Peyer's patch (tissue), 4 donors: ENCODE data around the gene CDC42EP2. TPM values are rescaled to one million over a fixed set of nuclear protein-coding genes. Genes with fewer than 3 reads are reported as not detected.
A peak's percentile ranks its signal among the peaks of the same experiment; 100 is the strongest.

Experiments used
- DNase-seq, 3 donors: peaks; one replicate each; pipeline ENCODE4 v3.0.0-alpha.2; 2017 to 2019
- H3K27ac ChIP-seq, 4 donors: fragments of 200-600 bp; sonication (generic); one replicate each; pipeline ENCODE4 v1.5.1; 2016 to 2019
- H3K27me3 ChIP-seq, 2 donors: fragments of 200-600 bp; sonication (generic); one replicate each; pipeline ENCODE4 v1.5.1; 2019
- H3K36me3 ChIP-seq, 3 donors: fragments of 200-600 bp; sonication (generic); one replicate each; pipeline ENCODE4 v1.5.1; 2016 to 2019
- H3K4me1 ChIP-seq, 4 donors: fragments of 200-600 bp; sonication (generic); one replicate each; pipeline ENCODE4 v1.5.1; 2016 to 2019
- H3K4me3 ChIP-seq, 4 donors: fragments of 200-600 bp; sonication (generic); 1 replicate in 3 of 4; 2 replicates in 1 of 4; pipeline ENCODE4 v1.5.1; 2016 to 2019; ENCODE audit warnings: mild to moderate bottlenecking in 1 of 4
- H3K9me3 ChIP-seq, 4 donors: fragments of 200-600 bp; sonication (generic); one replicate each; pipeline ENCODE4 v1.5.1; 2016 to 2019; ENCODE audit warnings: mild to moderate bottlenecking in 1 of 4
- CTCF ChIP-seq, 6 experiments: fragments of 450-650 bp in 4 of 6; fragments of 200-600 bp in 2 of 6; sonication (generic) in 1 of 6; IDR thresholded peaks; one replicate each; pipeline ENCODE4 v1.5.1; 2017 to 2019; ENCODE audit warnings: antibody characterized with exemption in 6 of 6, mild to moderate bottlenecking in 3 of 6, moderate library complexity in 1 of 6
- POLR2A ChIP-seq, 2 donors: fragments of 450-650 bp; IDR thresholded peaks; one replicate each; pipeline ENCODE4 v1.5.1; 2017; ENCODE audit warnings: antibody characterized with exemption in 2 of 2, mild to moderate bottlenecking in 2 of 2, moderate library complexity in 2 of 2
- total RNA-seq, 4 donors: library from RNA; depleted of rRNA; stranded (reverse); fragments of >200 nt; gene quantifications; one replicate each; pipeline ENCODE4 v1.1.0, GENCODE V29; 2016

The CDC42EP2 gene
- total RNA-seq, 4 donors from 2014 or later = 13.2 to 26.9 (median 24.7) TPM

DNA sequence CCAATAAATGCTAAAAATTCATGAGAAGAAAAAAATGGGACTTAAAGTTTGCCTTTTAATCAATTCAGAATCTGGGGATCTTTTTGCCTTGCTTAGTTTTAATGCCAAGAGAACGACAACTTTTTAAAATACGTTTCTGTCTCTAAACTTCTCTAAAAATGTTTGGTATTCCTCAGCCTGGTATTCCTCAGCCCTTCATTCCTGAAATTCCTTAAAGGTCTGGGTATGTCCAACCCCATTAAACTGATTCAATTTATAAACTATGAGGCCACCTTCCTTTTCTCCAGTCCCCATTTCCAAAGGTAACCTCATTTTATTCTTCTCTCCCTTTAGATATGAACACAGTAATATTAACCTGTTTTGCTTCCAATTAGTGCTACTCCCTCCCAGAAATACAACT lies 36.3 kb upstream of the CDC42EP2 start:
- Histone ChIP-seq H3K27ac (no peak overlapping the region), H3K9me3 (no peaks in the 10 kb centered on the region), H3K4me3 (no peak overlapping the region), H3K36me3 (peaks cover 0 to 20% (median 0%) of the 10 kb centered on the region in 3 donors), H3K4me1 (peaks cover 0 to 12% (median 0%) of the 10 kb centered on the region in 4 donors), H3K27me3 (no peaks in the 10 kb centered on the region)
- TF ChIP-seq CTCF (IDR thresholded peaks at IDR 0.05) = no peak
- no peak for TF ChIP-seq POLR2A (IDR thresholded peaks at IDR 0.05)
- no peak for DNase-seq

- H3K27ac ChIP-seq = peak overlapping the region in 2 of 4 donors; percentile 14 to 40
- peaks cover 0 to 20% (median 0%) of the 10 kb centered on the region in 3 donors for H3K36me3 ChIP-seq
- no peak for DNase-seq
- no peak overlapping the region for H3K4me3 ChIP-seq
- H3K4me1 ChIP-seq = peaks cover 0 to 12% (median 0%) of the 10 kb centered on the region in 4 donors
- H3K27me3 ChIP-seq = no peaks in the 10 kb centered on the region
- TF ChIP-seq CTCF (IDR thresholded peaks at IDR 0.05) (no peak), POLR2A (IDR thresholded peaks at IDR 0.05) (no peak)
- no peaks in the 10 kb centered on the region for H3K9me3 ChIP-seq
Measured at GRCh38 chr11:65279279-65279678, 35.4 kb upstream of the CDC42EP2 start.

- H3K27ac ChIP-seq = peak overlapping the region in 2 of 4 donors; percentile 14 to 40
- peaks cover 0 to 12% (median 0%) of the 10 kb centered on the region in 4 donors for H3K4me1 ChIP-seq
- no peak overlapping the region for H3K4me3 ChIP-seq
- peaks cover 0 to 20% (median 0%) of the 10 kb centered on the region in 3 donors for H3K36me3 ChIP-seq
- TF ChIP-seq POLR2A (IDR thresholded peaks at IDR 0.05) (no peak), CTCF (IDR thresholded peaks at IDR 0.05) (no peak)
- peak in 1 of 3 donors; percentile 64 for DNase-seq
- no peaks in the 10 kb centered on the region for H3K9me3 ChIP-seq
- H3K27me3 ChIP-seq = no peaks in the 10 kb centered on the region
Measured at GRCh38 chr11:65279741-65280440, 34.8 kb upstream of the CDC42EP2 start.

GRCh38 chr11:65280646-65281045 lies 34.0 kb upstream of the CDC42EP2 start:
- DNase-seq = no peak
- Histone ChIP-seq H3K27me3 (no peaks in the 10 kb centered on the region), H3K4me3 (no peak overlapping the region), H3K4me1 (peaks cover 0 to 8% (median 0%) of the 10 kb centered on the region in 4 donors), H3K9me3 (no peaks in the 10 kb centered on the region), H3K27ac (peak overlapping the region in 1 of 4 donors; percentile 14), H3K36me3 (peaks cover 0 to 20% (median 0%) of the 10 kb centered on the region in 3 donors)
- TF ChIP-seq CTCF (IDR thresholded peaks at IDR 0.05) = no peak
- TF ChIP-seq POLR2A (IDR thresholded peaks at IDR 0.05) = no peak

DNA sequence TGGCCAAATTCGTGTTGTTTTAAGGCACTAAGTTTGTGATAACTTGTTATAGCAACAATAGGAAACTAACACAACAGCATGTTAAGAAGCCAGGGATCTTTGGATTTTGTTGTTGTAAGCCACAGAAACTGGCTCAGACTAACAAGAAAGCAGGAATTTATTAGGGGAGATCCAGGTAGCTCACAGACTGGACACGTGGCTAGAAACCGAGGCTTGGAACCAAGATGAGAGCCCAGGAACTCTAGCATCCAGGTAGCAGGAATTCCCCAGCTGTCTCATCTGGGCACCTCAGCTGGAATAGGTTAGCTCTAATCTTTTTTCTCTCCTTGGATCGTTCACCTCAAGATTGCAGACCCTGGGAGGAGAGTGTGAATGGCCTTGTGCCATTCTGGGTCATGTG lies 28.0 kb upstream of the CDC42EP2 start:
- H3K27me3 ChIP-seq = no peaks in the 10 kb centered on the region
- H3K4me1 ChIP-seq = peaks cover 0 to 18% (median 0%) of the 10 kb centered on the region in 4 donors
- H3K9me3 ChIP-seq = no peaks in the 10 kb centered on the region
- TF ChIP-seq CTCF (IDR thresholded peaks at IDR 0.05) (no peak), POLR2A (IDR thresholded peaks at IDR 0.05) (no peak)
- H3K27ac ChIP-seq = no peak overlapping the region
- no peak overlapping the region for H3K4me3 ChIP-seq
- H3K36me3 ChIP-seq = peaks cover 0 to 24% (median 0%) of the 10 kb centered on the region in 3 donors
- DNase-seq = no peak
